ELR (cell line): ENCODE measurements around the gene DDX11.
A peak's percentile ranks its signal among the peaks of the same experiment; 100 is the strongest.
"Not testable (repeated sequence)": the region's sequence is repeated elsewhere in the genome, so short reads cannot be mapped to it uniquely, and the experiment has no call there.

Source experiments
- DNase-seq: peaks from one replicate; pipeline ENCODE4 v3.0.0-alpha.2; 2015; ENCODE audit warnings: low read depth

The DDX11 gene

DNA sequence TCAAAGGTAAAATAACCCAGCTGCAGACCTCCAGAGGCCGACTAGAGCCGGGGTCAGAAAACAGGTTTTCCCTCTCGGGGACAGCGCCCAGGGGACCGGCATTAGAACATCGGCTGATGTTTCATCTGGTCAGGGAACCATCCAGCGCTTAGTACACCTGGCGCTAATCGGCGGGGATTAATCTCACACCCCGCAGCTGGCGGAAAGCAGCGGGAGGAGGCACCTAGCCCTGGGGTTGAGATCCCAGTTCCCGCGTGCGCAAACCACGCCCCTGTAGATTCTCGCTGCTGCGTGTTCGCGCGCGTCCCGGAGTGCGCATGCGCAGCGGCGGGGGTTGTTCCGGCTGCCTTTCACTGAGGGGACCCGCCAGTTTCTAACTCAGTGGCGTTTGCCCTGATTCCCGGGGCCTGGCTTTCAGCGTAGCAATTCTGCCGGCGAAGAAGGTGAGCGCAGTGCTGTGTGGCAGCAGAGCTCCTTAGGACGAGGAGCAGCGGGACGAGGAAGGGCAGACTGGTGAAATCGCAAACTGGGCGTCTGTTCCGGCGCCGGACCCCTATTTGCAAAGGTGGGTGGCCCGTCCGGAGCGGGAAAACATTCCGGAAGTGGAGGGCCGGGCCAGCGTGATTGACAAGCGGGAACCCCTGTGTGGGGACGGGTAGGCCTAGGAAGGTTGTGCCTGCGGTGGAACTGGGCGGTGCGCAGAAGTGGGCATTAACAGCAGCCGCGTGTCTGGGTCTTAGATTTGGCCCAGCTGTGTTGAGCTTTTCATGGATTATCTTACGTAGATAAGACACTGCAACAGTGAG, at the start of gene DDX11:
TSS of gene DDX11 (plus strand) at position 334 of the 806 bp plus-strand sequence. CDS start 4,534 bp downstream, outside the sequence.
- peak; percentile 95 for DNase-seq

DNA sequence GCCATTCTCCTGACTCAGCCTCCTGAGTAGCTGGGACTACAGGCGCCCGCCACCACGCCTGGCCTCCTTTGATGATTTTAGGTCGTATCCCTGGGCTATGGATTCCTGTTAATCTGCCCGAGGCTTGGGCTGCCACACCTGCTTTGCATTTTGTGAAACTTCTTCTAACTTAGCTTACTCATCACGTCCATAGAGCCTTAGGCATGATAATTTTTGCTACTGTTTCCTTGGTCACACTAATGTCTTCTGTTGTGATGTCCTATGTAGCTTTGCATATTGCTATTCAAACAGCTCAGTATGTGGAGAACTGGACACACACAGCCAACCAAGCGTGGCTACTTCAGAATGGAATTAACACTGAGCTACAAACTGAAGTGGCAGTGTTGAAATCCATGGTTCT, 47.5 kb upstream of the DDX11 start:
- no peak for DNase-seq

DNA sequence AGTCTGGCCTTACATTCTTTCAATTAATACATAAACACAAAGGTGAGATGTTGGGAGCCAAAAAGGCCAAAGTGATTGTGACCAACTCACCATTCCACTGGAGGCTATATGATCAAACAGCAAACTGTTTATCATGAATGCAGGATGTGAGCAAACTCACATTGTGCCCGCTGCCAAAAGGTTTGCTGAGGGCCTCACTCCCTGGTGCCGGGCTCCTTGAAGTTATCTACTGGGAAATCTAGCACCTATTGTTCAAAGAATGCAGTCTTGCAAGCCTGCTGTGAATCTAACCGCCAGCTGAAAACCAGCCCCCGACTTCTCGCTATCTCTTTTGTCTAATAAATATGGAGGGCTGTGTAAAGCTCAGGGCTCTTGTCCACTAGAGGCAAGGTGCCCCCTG, 46.7 kb upstream of the DDX11 start:
- not testable (repeated sequence) for DNase-seq

DNA sequence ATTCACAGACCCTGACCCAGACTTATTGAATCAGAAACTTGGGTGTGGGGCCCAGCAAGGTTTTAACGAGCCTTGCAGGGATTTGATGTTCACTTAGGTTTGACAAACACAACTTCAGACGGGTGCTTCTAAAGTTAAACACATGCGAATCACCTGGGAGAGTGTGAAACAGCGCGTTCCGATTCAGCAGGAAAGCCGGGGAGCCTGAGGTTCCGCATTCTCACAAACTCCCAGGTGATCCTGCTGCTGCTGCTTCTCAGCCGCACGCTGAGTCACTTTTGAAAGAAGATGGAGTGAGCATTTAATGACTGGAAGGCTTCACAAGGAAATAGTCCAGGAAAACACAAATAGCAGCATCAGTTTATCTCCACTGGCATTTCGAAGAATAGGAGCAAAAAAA, 44.2 kb upstream of the DDX11 start:
- no peak for DNase-seq

DNA sequence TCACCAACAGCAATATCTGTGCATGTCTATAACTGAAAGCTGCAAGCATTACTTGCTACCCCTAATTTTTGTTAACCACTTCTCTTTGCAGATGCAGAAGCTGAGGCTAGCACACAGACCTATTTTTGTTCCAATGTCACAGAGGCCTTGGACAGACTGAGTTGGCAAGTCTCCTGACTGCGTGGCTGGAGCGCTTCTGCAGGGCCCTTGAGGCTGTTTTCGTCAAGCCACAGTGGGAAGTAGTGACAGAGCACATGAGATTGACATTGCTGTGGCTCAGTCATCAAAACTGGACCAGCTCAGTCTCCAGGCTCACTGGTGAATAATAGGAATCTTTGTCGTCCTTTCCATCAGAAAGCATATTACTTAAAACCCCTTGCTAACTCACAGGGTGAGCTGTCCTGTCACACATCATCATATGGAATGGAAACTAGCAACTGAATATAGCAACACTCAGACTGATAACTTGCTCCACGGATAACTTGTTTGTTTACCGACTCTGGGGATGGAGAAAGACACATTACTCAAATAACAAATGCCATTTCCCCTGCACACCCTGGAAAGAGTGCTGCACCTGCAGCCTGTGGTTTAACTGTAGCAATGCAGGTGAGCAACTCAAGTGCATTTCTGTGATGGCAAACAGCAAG, 43.6 kb upstream of the DDX11 start:
- no peak for DNase-seq

DNA sequence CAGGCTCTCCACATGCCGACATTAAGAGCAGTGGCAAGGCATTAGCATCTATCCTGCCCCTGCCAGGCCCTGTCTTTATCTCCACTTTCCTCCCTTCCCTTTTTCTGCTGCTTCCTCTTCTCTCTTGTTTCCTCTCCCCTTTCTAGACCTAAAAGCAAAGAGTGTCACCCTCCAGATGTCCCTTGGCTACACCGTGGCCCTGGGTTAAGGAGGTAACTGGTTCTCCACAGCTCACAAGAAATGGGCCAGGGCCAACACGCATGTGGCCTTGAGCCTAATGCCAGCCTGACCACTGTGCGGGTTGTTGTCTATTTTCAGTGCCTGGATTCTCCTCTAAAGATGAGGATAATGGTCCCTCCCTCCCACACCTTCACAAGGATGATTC, 41.7 kb upstream of the DDX11 start:
- no peak for DNase-seq

DNA sequence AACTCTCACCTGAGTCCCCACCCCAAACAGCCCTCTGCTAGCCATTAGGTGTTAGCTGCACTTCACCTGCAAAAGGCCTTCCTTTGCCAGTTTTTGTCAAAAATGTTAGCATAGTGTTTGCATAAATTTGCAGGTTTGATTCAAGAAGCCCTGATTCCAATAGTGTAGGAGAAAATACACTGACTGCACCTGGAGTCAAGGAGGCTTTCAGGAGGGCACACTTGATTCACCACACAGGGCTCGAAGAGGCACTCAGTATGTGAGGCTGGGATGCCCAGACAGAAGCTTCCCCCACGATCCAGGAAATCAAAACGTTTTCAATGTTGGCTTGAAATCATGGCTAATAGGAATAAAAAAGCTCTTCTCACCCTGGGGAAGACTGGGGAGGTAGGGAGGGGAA, 40.5 kb upstream of the DDX11 start:
- DNase-seq: no peak

DNA sequence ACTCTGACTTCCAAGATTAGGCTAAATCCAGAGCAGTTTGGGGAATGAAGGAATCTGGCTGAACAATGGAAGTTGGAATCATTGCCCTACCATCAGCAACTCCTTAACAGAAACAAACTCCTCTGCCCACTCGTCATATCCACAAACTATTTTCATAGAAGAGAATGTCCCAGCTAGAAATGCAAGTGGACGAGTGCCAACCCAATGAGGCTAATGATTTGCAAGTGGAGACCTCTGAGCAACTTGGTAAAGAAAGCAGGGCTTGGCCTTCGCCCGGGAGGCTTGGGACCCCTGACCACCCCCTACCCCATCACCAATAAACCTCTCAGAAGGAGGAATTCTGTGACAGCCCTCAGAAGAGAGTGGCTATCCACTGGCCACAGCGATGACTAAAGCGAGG, 40.0 kb upstream of the DDX11 start:
- no peak for DNase-seq

DNA sequence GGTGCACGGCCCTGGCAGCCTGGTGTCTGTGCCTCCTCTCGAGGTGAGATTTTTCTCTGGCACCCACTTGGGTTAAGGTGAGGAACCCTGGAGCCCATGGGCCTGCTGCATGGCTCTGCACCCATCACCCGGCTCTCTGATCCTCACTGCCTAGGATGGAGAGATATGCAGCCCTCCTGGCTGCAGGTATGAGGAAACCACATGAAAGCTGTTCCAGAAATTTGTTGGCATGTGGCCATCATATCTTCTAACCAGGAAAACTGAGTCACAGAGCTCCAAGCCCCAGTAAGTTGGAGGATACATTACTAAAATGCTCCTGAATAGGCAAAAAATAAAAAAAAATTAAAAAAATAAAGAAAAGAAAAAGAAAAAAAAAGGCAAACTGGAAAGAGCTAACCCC, 39.3 kb upstream of the DDX11 start:
- no peak for DNase-seq

DNA sequence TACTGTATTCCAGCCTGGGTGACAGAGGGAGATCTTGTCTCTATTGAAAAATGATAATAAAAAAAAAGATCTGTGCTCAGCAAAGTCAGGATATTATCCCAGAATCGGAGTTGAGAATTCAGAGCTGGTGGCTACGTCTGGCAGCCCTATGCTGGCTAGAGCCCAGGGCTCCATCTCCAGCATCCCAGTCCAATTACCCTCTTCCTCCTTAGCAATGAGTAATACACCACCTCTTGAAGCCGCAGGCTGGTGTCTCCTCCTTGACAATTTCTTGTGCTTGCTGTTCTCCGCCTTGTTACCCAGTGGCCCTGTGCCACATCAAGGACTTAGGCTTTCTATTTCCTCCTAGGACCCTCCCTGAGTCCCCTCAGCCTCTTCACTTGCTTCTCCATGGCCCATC, 38.4 kb upstream of the DDX11 start:
- no peak for DNase-seq

DNA sequence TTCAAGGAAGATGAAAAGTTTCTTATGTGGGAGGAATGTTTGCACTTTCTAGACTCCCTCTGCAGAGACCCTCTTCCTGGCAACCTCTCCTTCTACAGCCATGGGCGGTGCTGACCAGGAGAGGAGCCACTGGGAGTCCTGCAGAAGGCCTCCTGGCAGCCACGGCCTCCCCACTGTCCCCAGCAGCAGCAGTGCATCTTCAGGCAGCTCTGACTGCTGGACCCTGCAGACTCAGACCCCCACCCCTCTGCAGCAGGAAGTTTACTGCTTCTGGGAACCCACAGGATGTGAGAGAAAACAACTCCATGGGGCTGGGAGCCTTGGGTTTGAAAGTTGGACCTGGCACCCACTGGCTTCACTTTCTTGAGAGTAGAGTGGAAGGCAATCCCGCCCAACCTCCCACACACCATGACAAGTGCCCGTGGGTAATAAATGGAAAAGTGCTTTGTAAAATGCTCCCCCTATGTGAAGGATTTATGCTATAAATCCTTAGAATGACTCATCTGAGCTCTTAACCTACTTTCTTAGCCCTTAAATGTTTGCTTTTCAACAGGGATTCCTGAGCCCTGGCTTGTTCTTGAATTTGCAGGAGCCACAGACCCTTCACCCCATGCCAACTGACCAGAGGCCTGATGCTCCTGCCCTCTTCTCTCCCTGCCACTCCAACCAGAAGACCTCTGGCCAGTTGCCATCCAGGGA, 37.5 kb upstream of the DDX11 start:
- peak; percentile 22 for DNase-seq

DNA sequence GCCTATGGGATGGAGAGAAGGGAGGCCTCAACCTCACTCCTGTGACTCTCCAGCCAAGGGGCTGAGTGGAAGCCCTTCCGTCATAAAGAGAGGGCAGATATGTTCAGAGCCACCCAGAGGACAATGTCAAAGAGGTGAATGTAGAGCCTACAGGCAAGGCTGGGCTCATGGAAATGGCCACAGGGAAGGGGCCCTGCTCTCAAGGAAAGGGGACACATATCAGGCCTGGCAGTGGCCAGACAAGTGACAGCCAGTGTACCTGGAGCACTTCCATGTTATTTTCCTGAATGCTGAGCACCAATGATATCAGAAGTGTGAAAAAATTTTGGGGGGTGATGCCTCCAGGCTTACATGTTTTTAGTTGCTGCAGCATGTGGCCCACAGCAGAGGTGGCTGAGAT, 36.6 kb upstream of the DDX11 start:
- DNase-seq: no peak

DNA sequence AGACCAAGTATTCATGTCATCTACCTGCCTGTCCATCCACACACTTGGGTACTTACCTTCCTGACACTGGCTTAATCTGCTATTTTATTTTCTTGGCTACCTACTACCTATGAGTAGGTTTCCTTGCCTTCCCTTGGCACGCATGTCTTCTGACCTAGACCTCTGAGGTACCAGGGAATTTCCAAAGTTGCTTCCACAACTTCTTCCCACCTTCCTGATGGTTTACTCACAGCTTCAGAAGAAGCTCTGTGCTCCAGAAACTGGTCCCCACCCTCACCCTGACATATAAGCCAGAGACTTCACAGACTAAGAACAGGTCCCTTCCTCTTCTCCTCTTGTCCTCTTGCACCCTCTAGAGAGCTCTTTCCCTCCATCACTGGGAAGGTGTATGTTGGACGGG, 35.7 kb upstream of the DDX11 start:
- DNase-seq: no peak

DNA sequence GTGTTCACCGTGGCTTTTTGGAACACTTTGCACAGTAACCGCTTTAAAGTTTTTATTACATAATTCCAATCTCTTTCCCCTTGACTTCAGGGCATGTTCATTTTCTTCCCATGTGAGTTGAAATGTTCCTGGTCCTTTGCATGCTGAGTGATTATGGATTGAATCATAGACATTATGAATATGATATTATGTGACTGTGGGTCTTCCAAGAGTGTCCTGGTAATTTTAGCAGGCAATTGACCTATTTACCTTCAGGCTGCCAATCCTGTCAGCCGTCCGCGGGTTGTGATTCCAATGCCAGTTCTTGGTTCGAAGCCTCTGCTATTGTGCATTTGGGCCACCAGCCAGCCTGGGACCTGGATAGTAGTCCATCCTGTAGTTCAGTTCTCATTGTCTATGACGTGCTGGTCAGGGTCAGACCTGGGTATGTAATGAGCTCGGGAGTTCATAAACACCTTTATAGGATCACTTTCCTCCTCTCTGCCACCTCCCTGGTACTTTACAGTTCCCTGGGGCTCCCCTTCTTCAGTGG, 32.6 kb upstream of the DDX11 start:
- DNase-seq: no peak

DNA sequence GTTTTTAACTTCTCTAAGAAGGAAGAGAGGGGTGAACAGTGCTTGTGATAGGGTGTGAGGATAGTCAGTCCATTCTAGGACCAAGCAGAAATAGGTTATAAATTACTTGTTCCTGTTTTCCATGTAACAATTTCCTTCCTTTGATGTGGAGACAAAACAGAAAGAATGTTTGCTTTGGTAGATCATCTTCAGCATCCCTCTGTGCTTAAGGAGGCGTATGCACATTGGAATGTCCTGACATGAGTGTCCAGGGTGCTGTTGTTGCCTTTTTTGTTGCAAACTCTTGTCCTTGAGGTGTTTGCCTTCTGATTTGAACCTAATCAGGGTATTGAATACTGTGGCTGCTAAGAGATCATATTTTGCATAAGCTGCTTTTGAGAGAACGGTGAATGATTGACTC, 23.5 kb upstream of the DDX11 start:
- not testable (repeated sequence) for DNase-seq

DNA sequence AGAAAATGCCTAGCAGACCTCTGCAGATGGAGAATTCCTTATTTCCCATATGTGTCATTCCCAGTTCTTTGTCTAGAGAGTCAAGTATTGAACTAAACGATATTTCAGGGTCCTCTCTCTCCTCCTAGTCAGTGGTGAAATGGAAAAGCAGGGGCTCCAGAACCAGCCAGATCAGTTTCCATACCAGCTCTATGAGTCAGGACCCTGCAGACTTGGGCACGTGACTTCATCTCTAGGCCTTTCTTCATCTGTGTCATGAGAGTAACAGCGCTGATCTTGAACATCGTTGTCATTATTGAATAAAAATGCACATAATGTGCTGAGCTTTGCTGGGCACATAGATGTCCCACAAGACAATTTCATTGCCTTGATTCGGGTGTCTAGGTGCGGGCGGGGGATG, 23.1 kb upstream of the DDX11 start:
- peak; percentile 55 for DNase-seq

DNA sequence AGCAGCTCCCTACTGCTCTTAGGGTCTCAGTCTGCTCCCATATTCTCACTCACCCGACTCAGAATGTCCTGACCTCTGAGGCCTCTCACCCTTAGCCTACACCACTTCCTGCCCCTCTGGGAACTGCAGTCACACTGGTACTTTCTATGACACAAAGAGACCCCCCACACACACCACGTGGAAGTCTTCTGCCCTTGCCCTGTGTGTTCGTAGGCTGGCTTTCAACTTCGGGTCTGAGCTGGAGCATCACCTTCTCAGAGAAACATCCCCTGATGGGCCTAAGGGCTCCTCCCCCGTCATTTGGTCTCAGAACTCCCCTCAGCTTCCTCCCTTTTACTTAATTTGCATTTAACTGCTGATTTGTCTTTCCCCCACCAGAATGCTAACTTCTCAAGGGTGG, 22.0 kb upstream of the DDX11 start:
- not testable (repeated sequence) for DNase-seq

DNA sequence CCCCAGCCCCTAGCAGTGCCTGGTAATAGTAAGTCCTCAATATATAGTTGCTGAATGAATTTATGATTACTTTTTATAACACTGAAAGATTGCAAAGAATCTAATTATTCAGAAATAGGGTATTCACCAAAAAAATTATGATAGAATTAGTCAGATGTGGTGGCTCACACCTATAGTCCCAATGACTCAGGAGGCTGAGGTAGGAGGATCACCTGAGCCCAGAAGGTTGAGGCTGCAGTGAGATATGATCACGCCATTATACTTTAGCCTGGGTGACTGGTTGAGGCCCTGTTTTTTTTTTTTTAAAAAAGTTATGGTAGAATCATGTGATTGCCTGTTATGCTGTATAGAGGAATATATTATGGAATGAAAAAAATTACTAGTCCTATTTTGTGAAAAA, 21.5 kb upstream of the DDX11 start:
- not testable (repeated sequence) for DNase-seq

DNA sequence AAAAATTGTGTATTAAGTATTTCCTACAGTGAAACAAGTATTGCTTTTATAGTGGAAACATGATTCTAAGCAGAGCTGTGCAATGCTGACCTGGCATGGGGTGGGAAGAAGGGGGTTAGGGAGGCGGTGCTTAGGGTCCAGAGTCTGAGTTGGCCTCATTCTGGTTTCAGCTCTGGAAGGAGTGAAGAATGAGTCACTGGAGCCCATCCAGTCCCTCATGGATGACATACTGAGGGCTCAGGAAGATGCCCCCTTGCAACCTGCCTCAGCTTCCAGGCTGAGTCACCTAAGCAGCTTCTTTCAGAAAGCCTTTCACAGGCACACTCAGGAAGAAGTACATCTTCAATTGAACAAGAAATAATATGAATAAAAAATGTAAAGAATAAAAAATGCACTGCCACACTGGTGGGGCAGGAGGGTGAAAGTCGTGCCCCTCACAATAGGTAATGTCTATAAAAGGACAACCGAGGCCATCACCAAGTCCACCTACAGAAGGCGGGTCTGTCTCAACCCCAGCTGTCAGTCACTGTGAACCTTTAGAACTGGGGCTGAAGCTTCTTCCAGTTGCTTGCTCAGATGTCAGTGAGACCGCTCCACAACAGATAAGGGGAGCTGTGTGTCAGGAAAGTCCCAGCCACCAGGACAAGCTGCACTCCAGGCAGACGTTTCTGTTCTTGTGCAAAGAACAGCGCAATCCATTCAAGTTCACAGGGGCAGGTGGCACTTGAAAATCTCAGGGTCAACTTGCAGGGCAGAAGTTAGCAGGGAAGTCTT, 20.8 kb upstream of the DDX11 start:
- peak; percentile 84 for DNase-seq

DNA sequence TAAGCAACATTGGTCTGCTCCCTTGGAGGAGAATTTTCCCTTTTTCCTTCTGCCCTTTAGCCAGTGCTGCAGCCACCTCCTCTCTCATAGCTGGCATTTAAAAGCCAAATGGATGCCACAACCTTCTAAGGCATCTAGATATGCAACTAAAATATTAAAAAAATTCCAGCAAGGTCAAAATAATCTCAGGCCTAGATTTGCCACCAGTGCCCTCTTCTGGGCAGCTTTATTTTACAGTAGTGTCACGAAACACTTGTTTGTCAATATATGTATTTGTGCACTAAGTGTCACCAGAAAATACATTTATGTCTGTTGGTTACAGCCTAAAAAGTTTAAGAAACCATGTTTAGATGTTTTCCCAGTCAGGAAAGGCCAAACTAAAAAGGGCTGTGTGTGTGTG, 19.7 kb upstream of the DDX11 start:
- peak; percentile 25 for DNase-seq

DNA sequence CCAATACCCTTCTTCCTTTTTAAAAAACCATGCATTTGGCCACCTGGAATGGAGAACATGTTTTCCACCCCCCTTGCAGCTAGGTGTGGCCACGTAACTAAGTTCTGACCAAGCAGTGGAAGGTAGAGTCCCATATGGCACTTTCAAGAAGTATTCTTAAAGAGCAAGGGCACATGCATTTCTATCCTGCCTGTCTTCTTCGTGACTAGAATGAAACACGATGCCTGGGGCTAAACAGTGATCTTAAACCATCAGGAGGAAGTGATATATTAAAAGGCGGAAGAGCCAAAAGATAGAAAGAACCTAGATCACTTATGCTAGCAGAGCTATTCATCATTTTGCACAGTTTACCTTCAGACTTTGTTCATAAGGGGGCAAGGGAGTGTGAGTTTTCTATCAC, 16.0 kb upstream of the DDX11 start:
- DNase-seq: no peak

DNA sequence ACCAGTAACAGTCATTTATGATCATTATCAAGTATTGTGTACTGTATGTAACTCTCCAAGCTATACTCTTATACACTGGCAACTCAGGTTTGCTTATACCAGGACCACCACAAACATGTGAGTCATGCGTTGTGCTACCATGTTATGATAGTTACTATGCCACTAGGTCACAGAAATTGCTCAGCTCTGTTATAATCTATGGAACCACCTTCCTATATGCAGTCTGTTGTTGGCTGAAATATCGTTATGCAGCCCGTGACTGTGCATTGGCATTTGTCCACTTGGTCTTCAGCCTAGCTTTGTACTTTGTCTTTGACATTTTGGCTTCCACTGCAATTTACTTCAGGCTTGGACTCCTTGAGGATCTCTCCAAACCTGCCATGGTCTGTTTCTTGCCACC, 7.5 kb upstream of the DDX11 start:
- peak; percentile 32 for DNase-seq
